H1 (cell line): ENCODE measurements around the gene TCF4. TPM values are rescaled to one million over a fixed set of nuclear protein-coding genes. Genes with fewer than 3 reads are reported as not detected.
A peak's percentile ranks its signal among the peaks of the same experiment; 100 is the strongest.

Experiments used
- CTCF ChIA-PET: fragments of 300-600 bp; sonication (Branson Sonifier 250); formaldehyde crosslinking; loops from one replicate; lab custom pipeline; 2021; ENCODE audit not compliant: partially characterized antibody; lab: Charles Lee
- POLR2A ChIA-PET: fragments of 300-600 bp; sonication (Branson Sonifier 250); formaldehyde crosslinking; loops from one replicate; lab custom pipeline; 2021; ENCODE audit warnings: inconsistent platforms; ENCODE audit not compliant: partially characterized antibody; lab: Charles Lee
- DNase-seq, 2 experiments: peaks; one replicate each; pipeline versions ENCODE4 v3.0.0 to v3.0.0-alpha.2; 2010 to 2022; ENCODE audit warnings: low spot score in 2 of 2, low read depth in 1 of 2, mixed read lengths in 1 of 2
- FAIRE-seq: peaks from 2 replicates; lab custom pipeline; 2011; peaks lifted over from hg19 to GRCh38; lab: Jason Lieb, UNC
- H2AFZ ChIP-seq: 2 replicates; pipeline ENCODE4 v1.8.1; 2012; ENCODE audit warnings: low read length, inconsistent platforms
- H2AK5ac ChIP-seq: 2 replicates; pipeline ENCODE4 v1.6.1; 2013; ENCODE audit warnings: low read depth, low read length
- H2BK120ac ChIP-seq: replicated peaks from 2 replicates; pipeline ENCODE3; 2013; ENCODE audit warnings: low read depth, low read length, inconsistent platforms
- H2BK12ac ChIP-seq: 2 replicates; pipeline ENCODE4 v1.6.1; 2013; ENCODE audit warnings: low read depth, low read length
- H2BK15ac ChIP-seq: 2 replicates; pipeline ENCODE4 v1.6.1; 2013; ENCODE audit warnings: low read length
- H2BK20ac ChIP-seq: 2 replicates; pipeline ENCODE4 v1.6.1; 2013; ENCODE audit warnings: low read length
- H2BK5ac ChIP-seq: 2 replicates; pipeline ENCODE4 v1.6.1; 2013; ENCODE audit warnings: low read depth, low read length
- H3K14ac ChIP-seq: 2 replicates; pipeline ENCODE4 v1.6.1; 2013; ENCODE audit warnings: inconsistent platforms; ENCODE audit not compliant: insufficient read length
- H3K18ac ChIP-seq: 2 replicates; pipeline ENCODE4 v1.6.1; 2013; ENCODE audit warnings: low read length; ENCODE audit errors: extremely low read depth
- H3K23ac ChIP-seq: 2 replicates; pipeline ENCODE4 v1.6.1; 2013; ENCODE audit warnings: inconsistent platforms; ENCODE audit not compliant: insufficient read length
- H3K23me2 ChIP-seq: 2 replicates; pipeline ENCODE4 v1.6.1; 2013; ENCODE audit warnings: low read depth, low read length
- H3K27ac ChIP-seq: 2 replicates; pipeline ENCODE4 v1.6.1; 2011; ENCODE audit warnings: low read depth, low read length, inconsistent platforms
- H3K27me3 ChIP-seq, 4 experiments: replicated peaks in 1 of 4; 1 replicate in 1 of 4; 2 replicates in 3 of 4; pipeline versions ENCODE4 v1.6.1 to v1.8.1; 2011 to 2013; ENCODE audit warnings: low read length in 3 of 4, mild to moderate bottlenecking in 3 of 4, inconsistent platforms in 2 of 4, mixed read lengths in 2 of 4, moderate library complexity in 1 of 4; ENCODE audit not compliant: control insufficient read depth in 3 of 4, insufficient read depth in 3 of 4; ENCODE audit errors: extremely low read depth in 1 of 4
- H3K36me3 ChIP-seq, 4 experiments: 2 replicates each; pipeline versions ENCODE4 v1.6.1 to v1.8.1; 2011 to 2013; ENCODE audit warnings: mild to moderate bottlenecking in 4 of 4, low read length in 3 of 4, moderate library complexity in 2 of 4, control low read depth in 1 of 4, inconsistent platforms in 1 of 4; ENCODE audit not compliant: insufficient read depth in 4 of 4, control insufficient read depth in 2 of 4
- H3K4ac ChIP-seq: replicated peaks from 2 replicates; pipeline ENCODE3; 2013; ENCODE audit warnings: low read length, low read depth, mixed read lengths, inconsistent platforms; ENCODE audit not compliant: insufficient read length
- H3K4me1 ChIP-seq, 4 experiments: replicated peaks in 1 of 4; 1 replicate in 1 of 4; 2 replicates in 3 of 4; pipeline versions ENCODE4 v1.6.1 to v1.8.1; 2011 to 2013; ENCODE audit warnings: low read length in 3 of 4, inconsistent platforms in 2 of 4, mixed read lengths in 1 of 4; ENCODE audit not compliant: insufficient read depth in 4 of 4, control insufficient read depth in 3 of 4
- H3K4me2 ChIP-seq, 2 experiments: 2 replicates each; pipeline versions ENCODE4 v1.6.1 to v1.8.1; 2011 to 2013; ENCODE audit warnings: low read depth in 2 of 2, low read length in 2 of 2, control low read depth in 1 of 2, inconsistent platforms in 1 of 2, mild to moderate bottlenecking in 1 of 2; ENCODE audit not compliant: insufficient read depth in 1 of 2
- H3K4me3 ChIP-seq, 4 experiments: fragments of 200-600, 300-600 bp in 1 of 4; sonication (generic), shearing (Covaris generic), sonication (Bioruptor Twin) in 1 of 4; 2 replicates each; pipeline versions ENCODE4 v1.5.1 to v1.8.1; 2011 to 2016; ENCODE audit warnings: low read length in 4 of 4, low read depth in 3 of 4, control low read depth in 2 of 4, inconsistent platforms in 2 of 4, mild to moderate bottlenecking in 2 of 4, mixed read lengths in 1 of 4, moderate library complexity in 1 of 4; ENCODE audit not compliant: insufficient read depth in 2 of 4; ENCODE audit errors: extremely low read depth in 1 of 4
- H3K56ac ChIP-seq: replicated peaks from 2 replicates; pipeline ENCODE3; 2013; ENCODE audit warnings: low read depth, mild to moderate bottlenecking, mixed read lengths, low read length, inconsistent platforms; ENCODE audit not compliant: insufficient read length
- H3K79me1 ChIP-seq: 2 replicates; pipeline ENCODE4 v1.6.1; 2013; ENCODE audit warnings: low read depth, low read length, control low read depth
- H3K79me2 ChIP-seq, 2 experiments: 2 replicates each; pipeline versions ENCODE4 v1.6.1 to v1.8.1; 2012 to 2013; ENCODE audit warnings: low read length in 2 of 2, mild to moderate bottlenecking in 2 of 2, inconsistent platforms in 1 of 2; ENCODE audit not compliant: insufficient read depth in 2 of 2, control insufficient read depth in 1 of 2
- H3K9ac ChIP-seq, 4 experiments: replicated peaks in 1 of 4; 1 replicate in 1 of 4; 2 replicates in 3 of 4; pipeline versions ENCODE4 v1.6.1 to v1.8.1; 2011 to 2013; ENCODE audit warnings: low read depth in 3 of 4, low read length in 3 of 4, control low read depth in 2 of 4, mild to moderate bottlenecking in 2 of 4, moderate library complexity in 2 of 4, inconsistent platforms in 1 of 4; ENCODE audit errors: extremely low read depth in 1 of 4
- H3K9me3 ChIP-seq, 2 experiments: 2 replicates each; pipeline versions ENCODE4 v1.6.1 to v1.8.1; 2012 to 2013; ENCODE audit warnings: mild to moderate bottlenecking in 2 of 2, moderate library complexity in 2 of 2, control low read depth in 1 of 2, inconsistent platforms in 1 of 2, low read depth in 1 of 2, low read length in 1 of 2, mixed read lengths in 1 of 2; ENCODE audit not compliant: insufficient read depth in 2 of 2
- H4K20me1 ChIP-seq, 2 experiments: replicated peaks in 1 of 2; 2 replicates each; pipeline versions ENCODE3 to v1.8.1; 2011 to 2013; ENCODE audit warnings: inconsistent platforms in 2 of 2, low read length in 2 of 2, mild to moderate bottlenecking in 1 of 2; ENCODE audit not compliant: insufficient read depth in 2 of 2, control insufficient read depth in 1 of 2
- H4K5ac ChIP-seq: 2 replicates; pipeline ENCODE4 v1.6.1; 2013; ENCODE audit warnings: low read length, low read depth, mixed read lengths, inconsistent platforms; ENCODE audit not compliant: insufficient read length
- H4K8ac ChIP-seq: 2 replicates; pipeline ENCODE4 v1.8.0; 2013; ENCODE audit warnings: mild to moderate bottlenecking, moderate library complexity, low read length, inconsistent platforms; ENCODE audit not compliant: insufficient read depth; ENCODE audit errors: extremely low read depth
- H4K91ac ChIP-seq: replicated peaks from 2 replicates; pipeline ENCODE3; 2013; ENCODE audit warnings: low read length, mixed read lengths, inconsistent platforms; ENCODE audit not compliant: insufficient read length
- BRCA1 ChIP-seq: IDR thresholded peaks from 2 replicates; pipeline ENCODE4 v1.6.1; 2012; ENCODE audit warnings: low read depth, low read length, improper control_type of control experiment
- KDM1A ChIP-seq: fragments of 200-600, 300-600 bp; sonication (generic); IDR thresholded peaks from 2 replicates; pipeline ENCODE4 v1.7.1; 2016; ENCODE audit warnings: mild to moderate bottlenecking, low read length, borderline replicate concordance
- WGBS, 2 experiments: shearing (Covaris generic) in 1 of 2; methylation state at CpG; one replicate each; pipeline versions ENCODE4 v1.1.6 to v1.1.7; 2013 to 2015; ENCODE audit warnings: low lambda C conversion rate in 2 of 2, mixed read lengths in 2 of 2, inconsistent platforms in 1 of 2, low coverage in 1 of 2, missing lambda C conversion rate in 1 of 2; ENCODE audit not compliant: insufficient replicate concordance in 2 of 2, insufficient coverage in 1 of 2, insufficient read length in 1 of 2; ENCODE audit errors: extremely low coverage in 1 of 2, missing lambda C conversion rate in 1 of 2; 5-methylcytosine and 5-hydroxymethylcytosine counted together
- polyA plus RNA-seq, 7 experiments: library from polyadenylated mRNA; depleted of rRNA in 3 of 7; stranded (reverse) in 5 of 7; unstranded in 2 of 7; fragments of >200 nt in 5 of 7; fragments of 200-250 nt in 2 of 7; gene quantifications; 1 replicate in 5 of 7; 2 replicates in 1 of 7; 4 replicates in 1 of 7; pipeline versions ENCODE4 v1.2.1 to v1.2.3, GENCODE V29; 2011 to 2013; ENCODE audit warnings: missing spikeins in 2 of 7, mixed read lengths in 2 of 7
- total RNA-seq: library from RNA; stranded (reverse); fragmentation: NEBNext Ultra II Directional; extraction: Animal tissue kit (Norgen Biotek cat#: 25700); gene quantifications from 2 replicates; pipeline ENCODE4 v1.2.1, GENCODE V29; 2021

The TCF4 gene
- total and polyA plus RNA-seq, 2 of the 8 experiments (the other 6 are each of a cell fraction or from before 2014, with no cell fraction given) = 59.3 to 118 TPM

- POLR2A ChIA-PET = interaction anchor here (1.2 kb wide), 1 partner anchor 10 kb away, joined by 3 read pairs; no protein-coding TSS in a partner anchor
- 85% methylated on average over 2 of the region's 2 CpGs; no CpG with 5 or more reads in 1 of the 2 experiments for WGBS, 2 experiments
- 0 out of 2 replicates have a peak, but pooled peaks have one; percentile 15 for TF ChIP-seq KDM1A
- TF ChIP-seq BRCA1 = no peak
- TF ChIP-seq, all 59 proteins: peak for 1
- Histone ChIP-seq H4K8ac (no peak overlapping the region), H2BK15ac (no peak overlapping the region), H3K18ac (no peak overlapping the region), H3K23ac (no peak overlapping the region), H2BK120ac (no peak overlapping the region), H3K9ac (no peak overlapping the region), H3K56ac (no peak overlapping the region), H2BK12ac (no peak overlapping the region), H3K23me2 (no peaks in the 10 kb centered on the region), H2BK5ac (no peak overlapping the region), H4K20me1 (no peaks in the 10 kb centered on the region), H3K9me3 (no peaks in the 10 kb centered on the region), H2AK5ac (no peak overlapping the region), H3K36me3 (no peaks in the 10 kb centered on the region), H3K4me3 (no peak overlapping the region), H3K27me3 (no peaks in the 10 kb centered on the region), H4K5ac (no peak overlapping the region), H2BK20ac (no peak overlapping the region), H4K91ac (no peak overlapping the region), H3K4ac (no peak overlapping the region), H3K4me2 (no peak overlapping the region), H3K79me2 (peaks cover 0 to 7% of the 10 kb centered on the region in 2 experiments; a peak in 3 of 4 replicates), H2AFZ (no peak overlapping the region), H3K79me1 (no peaks in the 10 kb centered on the region), H3K14ac (no peak overlapping the region), H3K4me1 (no peaks in the 10 kb centered on the region; a peak in 1 of 7 replicates), H3K27ac (no peak overlapping the region)
- FAIRE-seq (no peak), DNase-seq (no peak)
- CTCF ChIA-PET = interaction anchor here (0.8 to 1.6 kb wide), 3 partner anchors 9 to 210 kb away, joined by 4 to 6 read pairs (median 5); no protein-coding TSS in a partner anchor
Measured at GRCh38 chr18:55593888-55594287, 5.9 kb upstream of the TCF4 start.
